ENCODE data around the gene SCLT1. TPM values are rescaled to one million over a fixed set of nuclear protein-coding genes. Genes with fewer than 3 reads are reported as not detected.

The SCLT1 gene
- total and polyA plus RNA-seq, 2 of the 8 experiments (the other 6 are each of a cell fraction or from before 2014, with no cell fraction given) = 4.8 to 13.1 TPM

DNA sequence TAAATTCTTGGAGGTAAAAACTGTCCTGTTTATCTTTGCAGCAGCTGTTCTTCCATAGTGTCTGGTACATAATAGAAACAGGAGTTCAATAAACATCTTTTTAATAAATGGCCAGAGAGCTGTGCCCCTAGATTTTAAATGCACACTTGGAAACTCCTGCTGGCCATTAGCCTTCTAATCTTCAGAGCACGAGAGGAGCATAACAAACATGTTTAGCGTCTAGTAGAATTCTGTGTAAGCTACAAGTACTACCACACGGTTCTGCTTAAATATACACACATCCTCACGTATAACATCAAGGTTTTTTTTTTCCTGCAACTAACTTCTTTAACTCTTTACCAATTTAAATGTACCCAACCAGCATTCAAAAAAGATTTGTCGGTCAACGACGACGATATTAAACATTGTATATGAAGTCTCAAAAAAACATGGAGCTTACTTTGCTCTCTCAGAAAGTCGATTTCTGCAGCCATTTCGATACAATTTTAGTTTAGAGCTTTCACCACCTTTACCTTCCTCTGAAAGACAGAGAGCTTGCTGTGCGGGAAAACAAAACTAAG lies 628 bp downstream of the SCLT1 start:
- Histone ChIP-seq H4K8ac (ENCODE audit: extremely low read depth, insufficient read depth, low read length) (no peak overlapping the region), H3K79me1 (ENCODE audit: low read depth, low read length) (no peaks in the 10 kb centered on the region), H3K9ac (replicated peaks in 1 of 4; ENCODE audit: extremely low read depth in 1 of 4, low read depth in 3 of 4, low read length in 3 of 4) (peak overlapping the region; percentile 74 to 89 (median 88)), H3K18ac (ENCODE audit: extremely low read depth, low read length) (no peak overlapping the region), H3K23me2 (ENCODE audit: low read depth, low read length) (0 out of 2 replicates have a peak, but pooled peaks cover 2% of the 10 kb centered on the region), H2BK120ac (replicated peaks; ENCODE audit: low read depth, low read length) (no peak overlapping the region), H2AK5ac (ENCODE audit: low read depth, low read length) (no peak overlapping the region), H3K23ac (ENCODE audit: insufficient read length) (no peak overlapping the region), H3K79me2 (ENCODE audit: control insufficient read depth in 1 of 2, insufficient read depth in 2 of 2, low read length in 2 of 2) (peaks cover 2 to 33% of the 10 kb centered on the region in 2 experiments; a peak in 3 of 4 replicates), H3K27me3 (replicated peaks in 1 of 4; ENCODE audit: control insufficient read depth in 3 of 4, extremely low read depth in 1 of 4, insufficient read depth in 3 of 4, low read length in 3 of 4) (no peaks in the 10 kb centered on the region), H4K20me1 (replicated peaks in 1 of 2; ENCODE audit: control insufficient read depth in 1 of 2, insufficient read depth in 2 of 2, low read length in 2 of 2) (no peaks in the 10 kb centered on the region), H2BK15ac (ENCODE audit: low read length) (no peak overlapping the region), H3K4me2 (ENCODE audit: insufficient read depth in 1 of 2, low read depth in 2 of 2, low read length in 2 of 2) (peak overlapping the region; percentile 54 to 72), H3K4me3 (ENCODE audit: extremely low read depth in 1 of 4, insufficient read depth in 2 of 4, low read depth in 3 of 4, low read length in 4 of 4) (peak overlapping the region; percentile 64 to 84 (median 78)), H2BK5ac (ENCODE audit: low read depth, low read length) (0 out of 2 replicates have a peak overlapping the region, but pooled peaks have one; percentile 94), H4K5ac (ENCODE audit: insufficient read length, low read depth, low read length) (no peak overlapping the region), H2AFZ (ENCODE audit: low read length) (peak overlapping the region; percentile 65), H3K4me1 (replicated peaks in 1 of 4; ENCODE audit: control insufficient read depth in 3 of 4, insufficient read depth in 4 of 4, low read length in 3 of 4) (peaks cover 0 to 5% (median 2%) of the 10 kb centered on the region in 4 experiments; a peak in 4 of 7 replicates), H4K91ac (replicated peaks; ENCODE audit: insufficient read length, low read length) (no peak overlapping the region), H3K36me3 (ENCODE audit: control insufficient read depth in 2 of 4, insufficient read depth in 4 of 4, low read length in 3 of 4) (no peaks in the 10 kb centered on the region), H3K14ac (ENCODE audit: insufficient read length) (no peak overlapping the region), H2BK20ac (ENCODE audit: low read length) (no peak overlapping the region), H2BK12ac (ENCODE audit: low read depth, low read length) (no peak overlapping the region), H3K4ac (replicated peaks; ENCODE audit: insufficient read length, low read depth, low read length) (no peak overlapping the region), H3K56ac (replicated peaks; ENCODE audit: insufficient read length, low read depth, low read length) (peak overlapping the region; percentile 9), H3K27ac (ENCODE audit: low read depth, low read length) (peak overlapping the region; percentile 87; the same call in 1 of the 2 replicates), H3K9me3 (ENCODE audit: insufficient read depth in 2 of 2, low read depth in 1 of 2, low read length in 1 of 2) (no peaks in the 10 kb centered on the region)
- CTCF ChIA-PET (ENCODE audit: partially characterized antibody) = interaction anchor here (0.6 to 1.4 kb wide), 5 partner anchors 45 to 971 kb away, joined by 3 to 4 read pairs (median 3); no protein-coding TSS in a partner anchor
- no peak for FAIRE-seq
- 5% methylated on average over 11 of the region's 11 CpGs; no CpG with 5 or more reads in 1 of the 2 experiments for WGBS, 2 experiments (ENCODE audit: extremely low coverage in 1 of 2, insufficient coverage in 1 of 2, insufficient read length in 1 of 2, insufficient replicate concordance in 2 of 2, low coverage in 1 of 2, low lambda C conversion rate in 2 of 2, missing lambda C conversion rate in 1 of 2)
- DNase-seq (ENCODE audit: low read depth in 1 of 2, low spot score in 2 of 2) = no peak
- POLR2A ChIA-PET (ENCODE audit: partially characterized antibody) = interaction anchor here (1.0 to 1.4 kb wide), 4 partner anchors 17 to 643 kb away, joined by 3 to 4 read pairs (median 3); no protein-coding TSS in a partner anchor

Measured in H1 (cell line).